ENCODE data around the gene PCGF2.

Gene PCGF2

GRCh38 chr17:38709864-38710603 lies 38.1 kb downstream of the PCGF2 start:
- DNase-seq (ENCODE audit: insufficient read length, low spot score) (no peak), FAIRE-seq (no peak)
- no peak for TF ChIP-seq CTCF (IDR thresholded peaks at IDR 0.05; ENCODE audit: insufficient read depth, missing control alignments)

DNA sequence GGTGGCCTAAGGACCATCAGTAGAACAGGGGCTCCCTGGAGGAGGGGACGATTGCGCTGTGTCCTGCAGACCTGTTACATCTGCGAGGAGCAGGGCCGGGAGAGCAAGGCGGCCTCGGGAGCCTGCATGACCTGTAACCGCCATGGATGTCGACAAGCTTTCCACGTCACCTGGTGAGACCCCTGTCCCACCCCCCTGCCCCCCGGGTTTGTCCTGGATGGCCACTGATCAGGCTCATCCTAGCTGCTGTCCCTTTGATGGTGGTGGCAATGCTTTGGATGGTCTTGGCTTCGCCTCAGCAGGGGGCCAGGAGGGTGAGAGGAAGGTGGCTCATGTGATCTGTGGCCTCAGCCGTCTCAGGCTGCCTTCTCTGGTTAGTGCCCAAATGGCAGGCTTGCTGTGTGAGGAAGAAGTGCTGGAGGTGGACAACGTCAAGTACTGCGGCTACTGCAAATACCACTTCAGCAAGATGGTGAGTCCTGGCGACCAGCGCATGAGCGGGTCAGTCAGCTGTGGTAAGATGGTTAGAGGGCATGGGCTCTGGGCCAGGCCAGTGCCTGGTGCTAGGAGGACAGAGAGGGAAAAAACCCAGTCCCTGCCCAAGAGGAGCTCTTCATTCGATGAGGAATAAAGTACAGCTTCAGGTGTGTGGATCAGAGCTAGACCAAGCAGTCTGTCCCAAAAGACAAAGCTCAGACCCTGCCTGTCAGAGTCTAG lies 38.9 kb downstream of the PCGF2 start:
- FAIRE-seq: no peak
- TF ChIP-seq CTCF (IDR thresholded peaks at IDR 0.05; ENCODE audit: insufficient read depth, missing control alignments): no peak
- no peak for DNase-seq (ENCODE audit: insufficient read length, low spot score)

- no peak for TF ChIP-seq CTCF (IDR thresholded peaks at IDR 0.05; ENCODE audit: insufficient read depth, missing control alignments)
- DNase-seq (ENCODE audit: insufficient read length, low spot score) (no peak), FAIRE-seq (no peak)
Measured at GRCh38 chr17:38707678-38708351, 40.3 kb downstream of the PCGF2 start.

DNA sequence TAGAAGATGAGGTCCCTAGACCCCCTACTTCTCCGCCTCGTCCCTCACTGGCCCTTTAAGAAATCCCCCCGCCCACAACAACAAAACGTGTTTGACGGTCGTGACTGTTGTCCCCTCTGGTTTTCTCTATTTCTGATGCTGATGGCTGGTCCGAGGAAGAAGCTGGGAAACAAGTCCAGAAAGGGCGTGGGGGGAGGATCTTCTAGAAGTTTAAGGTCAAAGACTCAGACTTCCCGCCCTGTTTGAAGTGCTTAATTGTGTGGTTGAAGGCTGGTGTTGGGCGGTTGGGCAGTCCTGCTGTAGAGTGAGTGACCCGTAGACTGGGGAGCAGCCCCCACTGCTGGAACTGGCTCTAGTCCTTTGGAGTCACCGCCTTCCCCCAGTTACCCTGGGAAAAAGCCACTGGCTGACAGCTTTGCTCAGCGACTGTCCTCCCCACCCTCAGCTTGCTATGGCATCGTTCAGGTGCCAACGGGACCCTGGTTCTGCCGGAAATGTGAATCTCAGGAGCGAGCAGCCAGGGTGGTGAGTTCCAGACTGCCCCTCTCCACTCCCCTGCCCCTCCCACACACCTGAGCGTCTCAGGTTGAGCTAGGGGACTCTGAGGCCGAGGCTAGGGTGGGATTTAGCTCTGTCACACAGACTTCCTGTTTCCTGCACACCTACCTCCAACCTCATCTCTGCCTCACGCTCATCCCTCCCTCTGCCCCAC lies 41.5 kb downstream of the PCGF2 start:
- TF ChIP-seq CTCF (IDR thresholded peaks at IDR 0.05; ENCODE audit: insufficient read depth, missing control alignments): no peak
- DNase-seq (ENCODE audit: insufficient read length, low spot score): no peak
- FAIRE-seq: no peak

- DNase-seq (ENCODE audit: insufficient read length, low spot score): no peak
- no peak for TF ChIP-seq CTCF (IDR thresholded peaks at IDR 0.05; ENCODE audit: insufficient read depth, missing control alignments)
- no peak for FAIRE-seq
Measured at GRCh38 chr17:38705803-38706504, 42.2 kb downstream of the PCGF2 start.

- no peak for TF ChIP-seq CTCF (IDR thresholded peaks at IDR 0.05; ENCODE audit: insufficient read depth, missing control alignments)
- no peak for DNase-seq (ENCODE audit: insufficient read length, low spot score)
- FAIRE-seq: no peak
Measured at GRCh38 chr17:38705523-38705802, 42.7 kb downstream of the PCGF2 start.

All from D721Med (cell line).